ENCODE results near the gene RAMP2. TPM values are rescaled to one million over a fixed set of nuclear protein-coding genes. Genes with fewer than 3 reads are reported as not detected.
"Not testable (repeated sequence)": the region's sequence is repeated elsewhere in the genome, so short reads cannot be mapped to it uniquely, and the experiment has no call there.

The RAMP2 gene
- total RNA-seq (2014; rRNA removed; shearing (Covaris generic)): 10.8 and 13.5 TPM in 2 replicates

- Histone ChIP-seq H3K4me3 (ENCODE audit: insufficient read depth, low read depth, low read length) (peak within 1 kb of the TSS; percentile 59), H3K36me3 (replicated peaks; ENCODE audit: control insufficient read depth, insufficient read depth, low read length) (no peaks in the 10 kb centered on the region), H3K27me3 (ENCODE audit: control insufficient read depth, insufficient read depth, low read length) (peaks cover 28% of the 10 kb centered on the region)
- DNase-seq: peak; percentile 86
Measured at GRCh38 chr17:42760652-42761581, at the start of gene RAMP2. RAMP2 (plus strand) TSS chr17:42761227; CDS start chr17:42761262, 35 bp downstream.

GRCh38 chr17:42720996-42721583 lies 39.9 kb upstream of the RAMP2 start:
- peaks cover 13% of the 10 kb centered on the region for H3K36me3 ChIP-seq (replicated peaks; ENCODE audit: control insufficient read depth, insufficient read depth, low read length)
- no peak overlapping the region for H3K4me3 ChIP-seq (ENCODE audit: insufficient read depth, low read depth, low read length)
- peak; percentile 67 for DNase-seq
- H3K27me3 ChIP-seq (ENCODE audit: control insufficient read depth, insufficient read depth, low read length): no peaks in the 10 kb centered on the region

- Histone ChIP-seq H3K27me3 (ENCODE audit: control insufficient read depth, insufficient read depth, low read length) (no peaks in the 10 kb centered on the region), H3K4me3 (ENCODE audit: insufficient read depth, low read depth, low read length) (no peak overlapping the region)
Measured at GRCh38 chr17:42723636-42724035, 37.4 kb upstream of the RAMP2 start.

GRCh38 chr17:42725143-42725542 lies 35.9 kb upstream of the RAMP2 start:
- Histone ChIP-seq H3K27me3 (ENCODE audit: control insufficient read depth, insufficient read depth, low read length) (no peaks in the 10 kb centered on the region), H3K36me3 (replicated peaks; ENCODE audit: control insufficient read depth, insufficient read depth, low read length) (peaks cover 2% of the 10 kb centered on the region), H3K4me3 (ENCODE audit: insufficient read depth, low read depth, low read length) (no peak overlapping the region)
- DNase-seq: no peak

More at GRCh38 chr17:42723636-42724035, 37.4 kb upstream of the RAMP2 start:
- peaks cover 7% of the 10 kb centered on the region for H3K36me3 ChIP-seq (replicated peaks; ENCODE audit: control insufficient read depth, insufficient read depth, low read length)
- no peak for DNase-seq

- H3K4me3 ChIP-seq (ENCODE audit: insufficient read depth, low read depth, low read length): no peak overlapping the region
- no peaks in the 10 kb centered on the region for H3K36me3 ChIP-seq (replicated peaks; ENCODE audit: control insufficient read depth, insufficient read depth, low read length)
- peaks cover 7% of the 10 kb centered on the region for H3K27me3 ChIP-seq (ENCODE audit: control insufficient read depth, insufficient read depth, low read length)
- DNase-seq: no peak
Measured at GRCh38 chr17:42740699-42741098, 20.3 kb upstream of the RAMP2 start.

GRCh38 chr17:42742916-42743315 lies 18.1 kb upstream of the RAMP2 start:
- DNase-seq; H3K27me3 ChIP-seq (ENCODE audit: control insufficient read depth, insufficient read depth, low read length); H3K4me3 ChIP-seq (ENCODE audit: insufficient read depth, low read depth, low read length); H3K36me3 ChIP-seq (replicated peaks; ENCODE audit: control insufficient read depth, insufficient read depth, low read length): not testable (repeated sequence)

- Histone ChIP-seq H3K4me3 (ENCODE audit: insufficient read depth, low read depth, low read length) (peak overlapping the region; percentile 61), H3K27me3 (ENCODE audit: control insufficient read depth, insufficient read depth, low read length) (peaks cover 9% of the 10 kb centered on the region), H3K36me3 (replicated peaks; ENCODE audit: control insufficient read depth, insufficient read depth, low read length) (no peaks in the 10 kb centered on the region)
- DNase-seq: peak; percentile 62
Measured at GRCh38 chr17:42743595-42744282, 17.3 kb upstream of the RAMP2 start.

GRCh38 chr17:42744283-42744805 lies 16.7 kb upstream of the RAMP2 start:
- Histone ChIP-seq H3K27me3 (ENCODE audit: control insufficient read depth, insufficient read depth, low read length) (peaks cover 9% of the 10 kb centered on the region), H3K4me3 (ENCODE audit: insufficient read depth, low read depth, low read length) (peak overlapping the region; percentile 61), H3K36me3 (replicated peaks; ENCODE audit: control insufficient read depth, insufficient read depth, low read length) (no peaks in the 10 kb centered on the region)
- DNase-seq: no peak

GRCh38 chr17:42744806-42745617 lies 16.0 kb upstream of the RAMP2 start, which contains the start of gene EZH1:
EZH1 (minus strand) TSS chr17:42745040; CDS start chr17:42728941, 16,099 bp downstream.
- peak; percentile 100 for DNase-seq
- H3K27me3 ChIP-seq (ENCODE audit: control insufficient read depth, insufficient read depth, low read length): peaks cover 9% of the 10 kb centered on the region
- H3K36me3 ChIP-seq (replicated peaks; ENCODE audit: control insufficient read depth, insufficient read depth, low read length): no peaks in the 10 kb centered on the region
- H3K4me3 ChIP-seq (ENCODE audit: insufficient read depth, low read depth, low read length): peak within 1 kb of the TSS; percentile 61

GRCh38 chr17:42748202-42748907 lies 12.7 kb upstream of the RAMP2 start:
- Histone ChIP-seq H3K4me3 (ENCODE audit: insufficient read depth, low read depth, low read length) (no peak overlapping the region), H3K36me3 (replicated peaks; ENCODE audit: control insufficient read depth, insufficient read depth, low read length) (no peaks in the 10 kb centered on the region), H3K27me3 (ENCODE audit: control insufficient read depth, insufficient read depth, low read length) (peaks cover 9% of the 10 kb centered on the region)
- no peak for DNase-seq

- Histone ChIP-seq H3K36me3 (replicated peaks; ENCODE audit: control insufficient read depth, insufficient read depth, low read length) (no peaks in the 10 kb centered on the region), H3K4me3 (ENCODE audit: insufficient read depth, low read depth, low read length) (no peak overlapping the region), H3K27me3 (ENCODE audit: control insufficient read depth, insufficient read depth, low read length) (peaks cover 9% of the 10 kb centered on the region)
- DNase-seq: no peak
Measured at GRCh38 chr17:42748908-42749798, 11.9 kb upstream of the RAMP2 start.

- no peaks in the 10 kb centered on the region for H3K36me3 ChIP-seq (replicated peaks; ENCODE audit: control insufficient read depth, insufficient read depth, low read length)
- peaks cover 1% of the 10 kb centered on the region for H3K27me3 ChIP-seq (ENCODE audit: control insufficient read depth, insufficient read depth, low read length)
- no peak for DNase-seq
- H3K4me3 ChIP-seq (ENCODE audit: insufficient read depth, low read depth, low read length): no peak overlapping the region
Measured at GRCh38 chr17:42750739-42751344, 10.2 kb upstream of the RAMP2 start.

All from H7 (cell line).